Osteoblast (primary cell): ENCODE results near the gene TAF7L. TPM values are rescaled to one million over a fixed set of nuclear protein-coding genes. Genes with fewer than 3 reads are reported as not detected.
"Not testable (repeated sequence)": the region's sequence is repeated elsewhere in the genome, so short reads cannot be mapped to it uniquely, and the experiment has no call there.

Experiments
- DNase-seq: peaks from one replicate; pipeline ENCODE4 v3.0.0; 2011; ENCODE audit warnings: low spot score, mixed read lengths; ENCODE audit not compliant: insufficient read length; ENCODE audit errors: missing footprints
- H2AFZ ChIP-seq: 2 replicates; pipeline ENCODE4 v1.6.0; 2011; ENCODE audit warnings: mild to moderate bottlenecking, low read length
- H3K27ac ChIP-seq: 2 replicates; pipeline ENCODE4 v1.5.1; 2011; ENCODE audit warnings: mild to moderate bottlenecking, low read depth, low read length, moderate library complexity
- H3K27me3 ChIP-seq: 2 replicates; pipeline ENCODE4 v1.6.0; 2012; ENCODE audit warnings: mild to moderate bottlenecking, control low read depth, inconsistent platforms, low read length, moderate library complexity; ENCODE audit not compliant: insufficient read depth
- H3K36me3 ChIP-seq: 2 replicates; pipeline ENCODE4 v1.5.1; 2011; ENCODE audit warnings: mild to moderate bottlenecking, low read length, control low read depth, moderate library complexity; ENCODE audit not compliant: insufficient read depth
- H3K4me1 ChIP-seq: 2 replicates; pipeline ENCODE4 v1.5.1; 2011; ENCODE audit warnings: mild to moderate bottlenecking, low read length, control low read depth, moderate library complexity; ENCODE audit not compliant: insufficient read depth
- H3K4me2 ChIP-seq: 2 replicates; pipeline ENCODE4 v1.6.0; 2011; ENCODE audit warnings: mild to moderate bottlenecking, low read length; ENCODE audit not compliant: insufficient read depth
- H3K4me3 ChIP-seq: fragments of 200-600 bp; sonication (generic); 3 replicates; pipeline ENCODE4 v1.5.1; 2012; ENCODE audit warnings: mild to moderate bottlenecking, low read length, inconsistent platforms; ENCODE audit not compliant: insufficient read depth
- H3K79me2 ChIP-seq: 2 replicates; pipeline ENCODE4 v1.6.0; 2012; ENCODE audit warnings: mild to moderate bottlenecking, low read length, control low read depth, inconsistent platforms; ENCODE audit not compliant: insufficient read depth
- H3K9me3 ChIP-seq: 2 replicates; pipeline ENCODE4 v1.5.1; 2011; ENCODE audit warnings: low read depth, low read length, control low read depth
- H4K20me1 ChIP-seq: 2 replicates; pipeline ENCODE4 v1.6.0; 2012; ENCODE audit warnings: mild to moderate bottlenecking, low read length, control low read depth; ENCODE audit not compliant: insufficient read depth
- CTCF ChIP-seq: IDR thresholded peaks from 2 replicates; pipeline ENCODE4 v1.5.1; 2011; ENCODE audit warnings: mild to moderate bottlenecking, low read depth, low read length, moderate library complexity; ENCODE audit errors: extremely low read depth
- total RNA-seq: library from RNA; depleted of rRNA; stranded (reverse); fragments of >200 nt; gene quantifications from 2 replicates; pipeline ENCODE4 v1.2.3, GENCODE V29; 2012

Gene TAF7L
- total RNA-seq: 0.29 and 0.36 TPM in 2 replicates

GRCh38 chrX:101290957-101291603 lies at the start of gene TAF7L:
TSS of gene TAF7L (minus strand) at chrX:101291334. CDS start at chrX:101287543, 3,791 bp downstream.
- no peaks in the 10 kb centered on the region for H4K20me1 ChIP-seq
- H3K4me2 ChIP-seq: peak within 1 kb of the TSS; percentile 48
- peak; percentile 79 for DNase-seq
- no peaks in the 10 kb centered on the region for H3K4me1 ChIP-seq
- no peaks in the 10 kb centered on the region for H3K36me3 ChIP-seq
- peak within 1 kb of the TSS; percentile 56 for H3K4me3 ChIP-seq
- H2AFZ ChIP-seq: peak within 1 kb of the TSS; percentile 47
- H3K9me3 ChIP-seq: no peaks in the 10 kb centered on the region
- H3K79me2 ChIP-seq: no peaks in the 10 kb centered on the region
- TF ChIP-seq CTCF: no peak
- no peak within 1 kb of the TSS for H3K27ac ChIP-seq
- H3K27me3 ChIP-seq: no peaks in the 10 kb centered on the region

- no peak overlapping the region for H3K4me2 ChIP-seq
- no peaks in the 10 kb centered on the region for H3K27me3 ChIP-seq
- H3K79me2 ChIP-seq: no peaks in the 10 kb centered on the region
- no peak for DNase-seq
- H2AFZ ChIP-seq: no peak overlapping the region
- H3K36me3 ChIP-seq: no peaks in the 10 kb centered on the region
- no peaks in the 10 kb centered on the region for H3K4me1 ChIP-seq
- no peak overlapping the region for H3K4me3 ChIP-seq
- H4K20me1 ChIP-seq: no peaks in the 10 kb centered on the region
- H3K27ac ChIP-seq: no peak overlapping the region
- no peaks in the 10 kb centered on the region for H3K9me3 ChIP-seq
- TF ChIP-seq CTCF: no peak
Measured at GRCh38 chrX:101337776-101338271, 46.7 kb upstream of the TAF7L start.

GRCh38 chrX:101334310-101334709 lies 43.2 kb upstream of the TAF7L start:
- H3K36me3 ChIP-seq, H3K4me3 ChIP-seq, H3K9me3 ChIP-seq, H2AFZ ChIP-seq, DNase-seq, H3K79me2 ChIP-seq, H3K27ac ChIP-seq, H3K27me3 ChIP-seq, H3K4me2 ChIP-seq, H3K4me1 ChIP-seq, H4K20me1 ChIP-seq: not testable (repeated sequence)

GRCh38 chrX:101326600-101326999 lies 35.5 kb upstream of the TAF7L start:
- not testable (repeated sequence) for H3K4me2 ChIP-seq, H3K9me3 ChIP-seq, DNase-seq, H3K4me3 ChIP-seq, H2AFZ ChIP-seq, H3K36me3 ChIP-seq, H3K79me2 ChIP-seq, H3K4me1 ChIP-seq, H3K27me3 ChIP-seq, H3K27ac ChIP-seq, H4K20me1 ChIP-seq

- Histone ChIP-seq H3K36me3 (no peaks in the 10 kb centered on the region), H3K79me2 (no peaks in the 10 kb centered on the region), H3K27me3 (no peaks in the 10 kb centered on the region), H3K4me2 (no peak overlapping the region), H3K27ac (no peak overlapping the region), H3K4me1 (no peaks in the 10 kb centered on the region), H4K20me1 (no peaks in the 10 kb centered on the region), H3K4me3 (no peak overlapping the region), H2AFZ (no peak overlapping the region), H3K9me3 (no peaks in the 10 kb centered on the region)
- no peak for TF ChIP-seq CTCF
- no peak for DNase-seq
Measured at GRCh38 chrX:101303790-101304189, 12.7 kb upstream of the TAF7L start.

GRCh38 chrX:101295603-101296002 lies 4.5 kb upstream of the TAF7L start:
- not testable (repeated sequence) for DNase-seq, H4K20me1 ChIP-seq, H3K27me3 ChIP-seq, H3K9me3 ChIP-seq, H3K4me2 ChIP-seq, H3K36me3 ChIP-seq, H2AFZ ChIP-seq, H3K4me1 ChIP-seq, H3K4me3 ChIP-seq, H3K79me2 ChIP-seq, H3K27ac ChIP-seq
